ENCODE measurements around the gene ETV3.

- TF ChIP-seq CTCF (conservative IDR thresholded peaks at IDR 0.05; ENCODE audit: low read length) (no peak), EZH2phosphoT487 (IDR thresholded peaks at IDR 0.05; ENCODE audit: borderline replicate concordance, low read depth, low read length) (no peak)
Measured at GRCh38 chr1:157119448-157119847, 18.7 kb downstream of the ETV3 start.
